ENCODE data around the gene RPL39L.

DNA sequence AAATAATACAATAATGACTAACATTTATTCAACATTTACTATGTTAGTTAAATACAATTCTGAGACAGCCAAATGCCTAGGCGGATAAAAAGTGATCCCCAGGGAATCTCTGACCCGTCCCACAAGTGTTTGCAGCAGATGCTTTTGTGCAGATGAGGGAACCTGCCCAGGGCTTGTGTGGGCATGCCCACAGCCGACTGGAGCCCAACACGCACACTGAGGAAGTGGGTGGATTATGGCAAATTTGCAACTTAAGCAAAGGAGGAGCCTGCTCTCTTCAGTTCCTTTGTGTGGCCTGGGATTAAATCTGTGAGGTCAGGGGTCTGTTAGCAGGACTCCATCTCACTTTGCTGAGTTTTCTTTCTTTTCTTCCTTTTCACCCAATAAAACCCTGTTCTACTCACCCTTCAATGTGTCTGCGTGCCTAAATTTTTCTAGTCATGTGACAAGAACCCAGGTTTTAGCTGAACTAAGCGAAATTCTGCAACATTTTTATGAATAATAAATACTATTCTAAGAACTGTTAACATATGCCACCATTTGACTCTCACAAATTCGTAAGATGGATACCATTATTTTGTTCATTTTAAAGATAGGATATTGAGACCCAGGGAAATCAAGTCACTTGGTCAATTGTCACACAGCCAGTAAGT, 44.0 kb upstream of the RPL39L start:
- TF ChIP-seq, protein P1, sequence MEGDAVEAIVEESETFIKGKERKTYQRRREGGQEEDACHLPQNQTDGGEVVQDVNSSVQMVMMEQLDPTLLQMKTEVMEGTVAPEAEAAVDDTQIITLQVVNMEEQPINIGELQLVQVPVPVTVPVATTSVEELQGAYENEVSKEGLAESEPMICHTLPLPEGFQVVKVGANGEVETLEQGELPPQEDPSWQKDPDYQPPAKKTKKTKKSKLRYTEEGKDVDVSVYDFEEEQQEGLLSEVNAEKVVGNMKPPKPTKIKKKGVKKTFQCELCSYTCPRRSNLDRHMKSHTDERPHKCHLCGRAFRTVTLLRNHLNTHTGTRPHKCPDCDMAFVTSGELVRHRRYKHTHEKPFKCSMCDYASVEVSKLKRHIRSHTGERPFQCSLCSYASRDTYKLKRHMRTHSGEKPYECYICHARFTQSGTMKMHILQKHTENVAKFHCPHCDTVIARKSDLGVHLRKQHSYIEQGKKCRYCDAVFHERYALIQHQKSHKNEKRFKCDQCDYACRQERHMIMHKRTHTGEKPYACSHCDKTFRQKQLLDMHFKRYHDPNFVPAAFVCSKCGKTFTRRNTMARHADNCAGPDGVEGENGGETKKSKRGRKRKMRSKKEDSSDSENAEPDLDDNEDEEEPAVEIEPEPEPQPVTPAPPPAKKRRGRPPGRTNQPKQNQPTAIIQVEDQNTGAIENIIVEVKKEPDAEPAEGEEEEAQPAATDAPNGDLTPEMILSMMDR (IDR thresholded peaks at IDR 0.05), result no peak
- TF ChIP-seq POLR2A (IDR thresholded peaks at IDR 0.05) (no peak), POLR2AphosphoS5 (IDR thresholded peaks at IDR 0.05) (no peak)
